SJSA1 (cell line): ENCODE data around the gene ONECUT2. TPM values are rescaled to one million over a fixed set of nuclear protein-coding genes. Genes with fewer than 3 reads are reported as not detected.

Experiments
- DNase-seq, 2 experiments: peaks; one replicate each; pipeline ENCODE4 v3.0.0-alpha.2; 2015 to 2020; ENCODE audit warnings: low spot score in 2 of 2, low read depth in 1 of 2
- H3K27ac ChIP-seq: fragments of 250-450 bp; sonication (Bioruptor Pico); 2 replicates; pipeline ENCODE4 v1.5.1; 2020; ENCODE audit warnings: mild to moderate bottlenecking, moderate library complexity
- H3K27me3 ChIP-seq: fragments of 250-450 bp; sonication (Bioruptor Pico); replicated peaks from 2 replicates; pipeline ENCODE4 v1.5.1; 2020; ENCODE audit warnings: mild to moderate bottlenecking, moderate library complexity
- H3K36me3 ChIP-seq: fragments of 250-450 bp; sonication (Bioruptor Pico); 2 replicates; pipeline ENCODE4 v1.5.1; 2020; ENCODE audit warnings: mild to moderate bottlenecking
- H3K4me1 ChIP-seq: fragments of 250-450 bp; sonication (Bioruptor Pico); replicated peaks from 2 replicates; pipeline ENCODE4 v1.6.1; 2021; ENCODE audit warnings: mild to moderate bottlenecking
- H3K4me3 ChIP-seq: fragments of 250-450 bp; sonication (Bioruptor Pico); 2 replicates; pipeline ENCODE4 v1.5.1; 2020; ENCODE audit warnings: mild to moderate bottlenecking
- H3K9me3 ChIP-seq: fragments of 250-450 bp; sonication (Bioruptor Pico); replicated peaks from 2 replicates; pipeline ENCODE4 v1.5.1; 2020; ENCODE audit warnings: mild to moderate bottlenecking
- total RNA-seq: library from RNA; depleted of rRNA; stranded (reverse); fragments of >200 nt; shearing (Covaris generic); gene quantifications from 2 replicates; pipeline ENCODE4 v1.2.3, GENCODE V29; 2014; rRNA removed

The ONECUT2 gene
- total RNA-seq, 1 experiment from 2014 or later = 0.05 TPM

GRCh38 chr18:57534511-57534909 is 99.3 kb downstream of the ONECUT2 start:
- no peak for DNase-seq
- no peak overlapping the region for H3K27ac ChIP-seq
- no peaks in the 10 kb centered on the region for H3K36me3 ChIP-seq
- H3K4me3 ChIP-seq = no peak overlapping the region
- H3K27me3 ChIP-seq = peaks cover 10% of the 10 kb centered on the region; the same call in 1 of the 2 replicates
- no peaks in the 10 kb centered on the region for H3K4me1 ChIP-seq
- no peaks in the 10 kb centered on the region for H3K9me3 ChIP-seq

GRCh38 chr18:57538614-57539013 is 103.4 kb downstream of the ONECUT2 start:
- DNase-seq = no peak
- H3K9me3 ChIP-seq = no peaks in the 10 kb centered on the region
- H3K36me3 ChIP-seq = no peaks in the 10 kb centered on the region
- H3K27ac ChIP-seq = no peak overlapping the region
- peaks cover 10% of the 10 kb centered on the region; the same call in 1 of the 2 replicates for H3K27me3 ChIP-seq
- no peak overlapping the region for H3K4me3 ChIP-seq
- H3K4me1 ChIP-seq = no peaks in the 10 kb centered on the region

GRCh38 chr18:57539702-57540101 is 104.5 kb downstream of the ONECUT2 start:
- H3K36me3 ChIP-seq = no peaks in the 10 kb centered on the region
- H3K9me3 ChIP-seq = no peaks in the 10 kb centered on the region
- no peak overlapping the region for H3K27ac ChIP-seq
- DNase-seq = no peak
- H3K4me1 ChIP-seq = no peaks in the 10 kb centered on the region
- H3K4me3 ChIP-seq = no peak overlapping the region
- H3K27me3 ChIP-seq = peaks cover 10% of the 10 kb centered on the region; the same call in 1 of the 2 replicates

Other genes starting within 250 kb of the ONECUT2 start
- not detected in 2 replicates for gene ST8SIA3, start 82.8 kb upstream of the ONECUT2 start, total RNA-seq
- 13.3 and 42.8 TPM in 2 replicates for gene FECH, start 151.3 kb downstream of the ONECUT2 start, total RNA-seq
- gene NARS1, start 186.5 kb downstream of the ONECUT2 start, total RNA-seq = 150 and 202 TPM in 2 replicates